Suprapubic skin (tissue), 4 donors: ENCODE results near the gene AOC1. TPM values are rescaled to one million over a fixed set of nuclear protein-coding genes. Genes with fewer than 3 reads are reported as not detected.

ENCODE experiments used
- DNase-seq, 2 donors: peaks; one replicate each; pipeline ENCODE4 v3.0.0-alpha.2; 2019; ENCODE audit warnings: low spot score in 2 of 2
- H3K27ac ChIP-seq: fragments of 200-600 bp; sonication (generic); one replicate; pipeline ENCODE4 v1.5.1; 2019
- H3K27me3 ChIP-seq: fragments of 200-600 bp; sonication (generic); one replicate; pipeline ENCODE4 v1.5.1; 2019
- H3K36me3 ChIP-seq: fragments of 200-600 bp; sonication (generic); one replicate; pipeline ENCODE4 v1.5.1; 2019
- H3K4me1 ChIP-seq: fragments of 200-600 bp; sonication (generic); one replicate; pipeline ENCODE4 v1.5.1; 2019
- H3K4me3 ChIP-seq: fragments of 200-600 bp; sonication (generic); one replicate; pipeline ENCODE4 v1.5.1; 2019; ENCODE audit warnings: mild to moderate bottlenecking
- H3K9me3 ChIP-seq: fragments of 200-600 bp; sonication (generic); one replicate; pipeline ENCODE4 v1.5.1; 2019
- EP300 ChIP-seq: sonication (generic); formaldehyde crosslinking; IDR thresholded peaks from one replicate; pipeline ENCODE4 v1.6.1; 2017; ENCODE audit warnings: antibody characterized with exemption
- POLR2A ChIP-seq, 2 donors: fragments of 450-650 bp; IDR thresholded peaks; one replicate each; pipeline ENCODE4 v1.6.1; 2017; ENCODE audit warnings: antibody characterized with exemption in 2 of 2, mild to moderate bottlenecking in 2 of 2, moderate library complexity in 2 of 2
- POLR2AphosphoS5 ChIP-seq, 3 donors: sonication (generic); formaldehyde crosslinking; IDR thresholded peaks; one replicate each; pipeline ENCODE4 v1.6.1; 2017; ENCODE audit warnings: antibody characterized with exemption in 3 of 3
- WGBS: methylation state at CpG from one replicate; pipeline ENCODE4 v1.1.5; 2018; 5-methylcytosine and 5-hydroxymethylcytosine counted together
- total RNA-seq, 4 donors: library from RNA; depleted of rRNA; stranded (reverse); fragments of >200 nt; gene quantifications; one replicate each; pipeline ENCODE4 v1.1.0, GENCODE V29; 2016
- TF ChIP-seq, protein P1 (sequence below), 2 donors: fragments of 200-600 bp in 1 of 2; fragments of 450-650 bp in 1 of 2; sonication (generic) in 1 of 2; IDR thresholded peaks; one replicate each; pipeline ENCODE4 v1.5.1; 2016 to 2019; ENCODE audit warnings: antibody characterized with exemption in 2 of 2, mild to moderate bottlenecking in 1 of 2, moderate library complexity in 1 of 2

The AOC1 gene
- total RNA-seq, 4 donors from 2014 or later, result 1.9 to 5.5 (median 2.3) TPM

DNA sequence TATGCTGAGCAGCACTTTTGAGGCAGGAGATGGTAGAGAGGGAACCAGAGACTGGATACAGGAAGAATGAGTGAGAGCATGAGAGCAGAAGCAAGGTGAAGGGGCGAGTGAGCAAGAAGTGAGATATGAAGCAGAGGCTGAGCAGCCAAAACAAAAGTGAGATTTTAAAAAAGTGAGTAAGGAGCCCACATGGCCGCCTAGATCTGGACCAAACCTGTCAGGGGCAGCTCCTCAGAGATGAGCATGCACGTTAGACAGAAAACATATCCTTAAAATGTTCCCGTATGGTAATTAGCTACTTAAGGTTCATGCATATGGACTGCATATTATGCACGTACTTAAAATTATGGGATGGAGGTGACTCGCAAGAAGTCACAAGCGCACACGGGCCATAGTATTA is 29.3 kb upstream of the AOC1 start:
- Histone ChIP-seq H3K4me3 (no peak overlapping the region), H3K9me3 (no peaks in the 10 kb centered on the region), H3K27ac (no peak overlapping the region), H3K36me3 (no peaks in the 10 kb centered on the region), H3K4me1 (peaks cover 3% of the 10 kb centered on the region), H3K27me3 (no peaks in the 10 kb centered on the region)
- TF ChIP-seq POLR2A (IDR thresholded peaks at IDR 0.05) (no peak), POLR2AphosphoS5 (IDR thresholded peaks at IDR 0.05) (no peak), EP300 (no peak)
- TF ChIP-seq, protein P1, sequence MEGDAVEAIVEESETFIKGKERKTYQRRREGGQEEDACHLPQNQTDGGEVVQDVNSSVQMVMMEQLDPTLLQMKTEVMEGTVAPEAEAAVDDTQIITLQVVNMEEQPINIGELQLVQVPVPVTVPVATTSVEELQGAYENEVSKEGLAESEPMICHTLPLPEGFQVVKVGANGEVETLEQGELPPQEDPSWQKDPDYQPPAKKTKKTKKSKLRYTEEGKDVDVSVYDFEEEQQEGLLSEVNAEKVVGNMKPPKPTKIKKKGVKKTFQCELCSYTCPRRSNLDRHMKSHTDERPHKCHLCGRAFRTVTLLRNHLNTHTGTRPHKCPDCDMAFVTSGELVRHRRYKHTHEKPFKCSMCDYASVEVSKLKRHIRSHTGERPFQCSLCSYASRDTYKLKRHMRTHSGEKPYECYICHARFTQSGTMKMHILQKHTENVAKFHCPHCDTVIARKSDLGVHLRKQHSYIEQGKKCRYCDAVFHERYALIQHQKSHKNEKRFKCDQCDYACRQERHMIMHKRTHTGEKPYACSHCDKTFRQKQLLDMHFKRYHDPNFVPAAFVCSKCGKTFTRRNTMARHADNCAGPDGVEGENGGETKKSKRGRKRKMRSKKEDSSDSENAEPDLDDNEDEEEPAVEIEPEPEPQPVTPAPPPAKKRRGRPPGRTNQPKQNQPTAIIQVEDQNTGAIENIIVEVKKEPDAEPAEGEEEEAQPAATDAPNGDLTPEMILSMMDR (IDR thresholded peaks at IDR 0.05), result no peak
- WGBS, result 82% methylated on average over 8 of the region's 8 CpGs
- no peak for DNase-seq

DNA sequence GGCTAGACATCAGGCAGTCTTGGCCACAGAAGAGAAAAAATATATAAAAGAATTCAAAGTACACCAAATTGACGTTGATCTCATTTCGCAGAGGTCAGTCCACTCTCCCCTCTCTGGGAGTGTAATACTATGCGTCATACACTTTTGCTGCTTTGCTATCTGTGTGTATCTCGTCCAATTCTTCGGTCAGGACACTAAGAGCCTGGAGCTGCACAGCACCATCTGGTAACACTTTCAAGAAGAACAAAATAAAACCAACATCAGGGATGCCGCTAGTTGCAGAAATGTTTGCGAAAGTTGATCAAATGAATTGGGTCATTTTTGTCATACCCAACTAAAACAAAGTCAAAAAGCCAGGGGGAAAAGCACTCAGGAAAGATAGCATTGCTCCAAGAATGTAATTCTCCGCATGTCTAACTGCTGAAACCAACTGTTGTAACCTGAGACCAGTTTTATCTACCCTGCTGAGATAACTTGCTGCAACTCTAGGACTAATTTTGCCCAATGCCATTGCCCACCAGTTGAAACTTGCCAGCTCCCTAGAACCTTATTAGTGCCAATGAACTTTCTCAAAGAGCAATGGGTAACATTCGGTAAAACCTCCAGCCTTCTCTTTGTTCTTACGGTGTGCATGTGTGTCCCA is 28.7 kb upstream of the AOC1 start:
- WGBS, result 88% methylated on average over 10 of the region's 10 CpGs

DNA sequence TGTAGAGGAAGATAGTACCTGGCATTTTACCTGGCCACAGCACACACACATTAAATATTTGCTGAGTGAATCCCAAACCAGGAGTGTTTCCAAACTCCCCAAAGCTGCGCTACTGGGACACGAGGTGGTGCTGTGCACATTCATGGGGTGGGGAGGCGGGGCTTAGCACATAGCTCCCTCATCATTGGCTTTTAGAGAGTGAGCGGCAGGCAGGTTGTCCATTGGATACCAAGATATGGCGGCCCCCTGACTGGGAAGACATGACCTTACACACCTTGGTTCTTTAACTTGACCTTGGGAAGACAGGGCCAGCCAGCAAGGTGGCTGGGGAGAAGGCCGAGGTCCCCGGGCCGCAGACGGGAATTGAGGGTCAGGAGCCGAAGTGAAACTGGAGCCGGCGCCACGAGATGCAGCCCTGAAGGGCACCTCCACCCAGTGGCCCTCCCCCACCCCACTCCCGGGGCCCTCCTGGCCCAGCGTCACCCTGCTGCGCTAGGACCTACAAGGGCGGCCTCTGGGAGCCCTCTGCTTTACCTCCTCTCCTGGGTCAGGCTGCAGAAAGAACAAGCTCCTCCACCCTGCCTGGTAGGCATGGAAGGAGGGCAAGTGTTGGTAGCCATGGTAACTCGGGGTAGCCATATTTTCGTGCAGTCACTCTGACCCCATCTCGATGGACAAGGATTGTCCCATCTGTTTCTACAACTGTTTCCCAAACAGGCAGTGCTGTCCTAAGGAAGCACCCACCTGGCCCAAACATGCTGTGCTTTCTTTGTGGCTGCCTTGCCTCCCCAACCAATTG is 27.7 kb upstream of the AOC1 start:
- Histone ChIP-seq H3K27me3 (no peaks in the 10 kb centered on the region), H3K4me3 (no peak overlapping the region), H3K36me3 (no peaks in the 10 kb centered on the region), H3K4me1 (peaks cover 3% of the 10 kb centered on the region), H3K9me3 (no peaks in the 10 kb centered on the region), H3K27ac (no peak overlapping the region)
- DNase-seq, result no peak
- TF ChIP-seq POLR2AphosphoS5 (IDR thresholded peaks at IDR 0.05) (no peak), POLR2A (IDR thresholded peaks at IDR 0.05) (no peak), EP300 (no peak)
- TF ChIP-seq, protein P1 (IDR thresholded peaks at IDR 0.05), result no peak
- WGBS, result 90% methylated on average over 17 of the region's 20 CpGs

More for the DNA sequence above, 28.7 kb upstream of the AOC1 start:
- Histone ChIP-seq H3K9me3 (no peaks in the 10 kb centered on the region), H3K4me3 (no peak overlapping the region), H3K27me3 (no peaks in the 10 kb centered on the region), H3K4me1 (peaks cover 3% of the 10 kb centered on the region), H3K36me3 (no peaks in the 10 kb centered on the region), H3K27ac (no peak overlapping the region)
- TF ChIP-seq, protein P1 (IDR thresholded peaks at IDR 0.05), result no peak
- TF ChIP-seq POLR2A (IDR thresholded peaks at IDR 0.05), result no peak
- no peak for TF ChIP-seq EP300
- TF ChIP-seq POLR2AphosphoS5 (IDR thresholded peaks at IDR 0.05), result no peak
- DNase-seq, result no peak

- Histone ChIP-seq H3K27me3 (no peaks in the 10 kb centered on the region), H3K4me1 (peaks cover 3% of the 10 kb centered on the region), H3K27ac (no peak overlapping the region), H3K36me3 (no peaks in the 10 kb centered on the region), H3K4me3 (no peak overlapping the region), H3K9me3 (no peaks in the 10 kb centered on the region)
- WGBS, result 68% methylated on average over 6 of the region's 6 CpGs
- peak in 1 of 2 donors; percentile 40 for DNase-seq
- TF ChIP-seq, protein P1 (IDR thresholded peaks at IDR 0.05), result no peak
- TF ChIP-seq EP300 (no peak), POLR2A (IDR thresholded peaks at IDR 0.05) (no peak), POLR2AphosphoS5 (IDR thresholded peaks at IDR 0.05) (no peak)
These were observed 26.1 kb upstream of the AOC1 start for GRCh38 chr7:150826061-150826849.
